ENCODE measurements around the gene SCUBE1.
"Not testable (repeated sequence)": the region's sequence is repeated elsewhere in the genome, so short reads cannot be mapped to it uniquely, and the experiment has no call there.

SCUBE1 gene

DNA sequence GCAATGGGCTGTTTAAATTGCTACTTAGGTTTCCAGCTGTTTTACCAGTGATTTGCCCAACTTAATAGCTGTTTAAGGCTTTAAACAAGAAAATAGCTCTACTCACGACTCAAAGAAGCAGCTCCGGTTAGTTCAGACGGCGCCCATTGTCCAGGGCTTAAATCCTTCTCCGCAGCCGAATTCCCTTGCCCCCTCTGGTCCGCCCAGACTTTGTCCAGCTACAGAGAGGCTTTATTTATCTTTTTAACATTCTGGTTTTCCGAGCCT, 20.9 kb upstream of the SCUBE1 start:
- no peak for DNase-seq
- intact Hi-C loops (cut with DNase I): no loop called here

DNA sequence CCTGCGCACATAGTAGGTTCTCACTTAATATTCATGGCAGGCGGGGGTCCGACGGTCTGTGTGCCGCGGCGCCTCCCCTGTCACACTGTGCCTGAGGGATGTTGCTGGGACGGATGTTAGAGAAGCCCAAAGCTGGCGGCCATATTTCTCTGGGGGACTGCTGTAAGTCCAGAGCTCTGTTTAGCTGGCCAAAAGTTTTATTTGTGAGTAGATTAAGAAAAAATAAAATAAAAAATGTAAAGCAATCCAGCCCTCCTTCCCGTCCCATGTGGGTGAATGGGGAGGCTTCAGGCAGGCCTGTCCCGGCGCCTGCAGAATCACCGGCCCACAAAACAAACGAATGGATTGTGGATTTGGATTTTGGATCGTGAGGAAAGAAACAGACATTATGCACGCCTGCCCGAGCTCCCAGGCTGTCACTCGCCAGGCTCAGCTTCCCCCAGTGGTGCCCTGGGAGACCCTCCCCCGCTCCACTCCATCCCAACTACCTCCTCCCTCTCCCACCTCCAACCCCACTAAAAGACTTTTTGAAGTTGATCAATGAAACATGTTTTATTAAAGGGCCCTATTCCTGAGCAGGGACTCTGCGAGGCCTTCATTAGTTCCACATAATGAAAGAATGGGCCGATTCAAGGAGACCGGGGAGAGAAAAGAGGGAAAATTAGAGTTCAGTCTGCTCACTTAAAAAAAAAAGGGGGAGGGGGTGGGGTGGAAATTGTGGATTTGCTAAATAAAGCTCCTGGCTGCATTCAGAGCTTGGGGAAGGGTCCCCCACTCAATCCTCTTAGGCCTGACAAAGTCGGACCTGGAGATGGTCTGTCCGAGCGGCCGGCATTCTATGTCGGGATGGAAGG, 20.4 kb upstream of the SCUBE1 start:
- intact Hi-C loops (cut with DNase I): no loop called here
- no peak for DNase-seq

- no peak for DNase-seq
- intact Hi-C loops (cut with DNase I): no loop called here
Measured at GRCh38 chr22:43360576-43360975, 17.4 kb upstream of the SCUBE1 start.

- no peak for DNase-seq
- intact Hi-C loops (cut with DNase I): no loop called here
Measured at GRCh38 chr22:43356881-43357280, 13.7 kb upstream of the SCUBE1 start.

DNA sequence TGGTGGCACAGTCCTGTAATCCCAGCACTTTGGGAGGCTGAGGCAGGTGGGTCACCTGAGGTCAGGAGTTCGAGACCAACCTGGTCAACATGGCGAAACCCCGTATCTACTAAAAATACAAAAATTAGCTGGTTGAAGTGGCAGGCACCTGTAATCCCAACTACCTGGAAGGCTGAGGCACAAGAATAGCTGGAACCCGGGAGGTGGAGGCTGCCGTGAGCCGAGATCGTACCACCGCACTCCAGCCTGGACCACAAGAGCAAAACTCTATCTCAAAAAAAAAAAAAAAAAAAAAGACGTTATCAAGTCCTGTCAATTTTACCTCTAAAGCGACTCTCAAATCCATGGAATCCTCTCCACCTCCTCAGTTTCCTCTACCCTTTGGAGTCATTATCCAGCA, 12.5 kb upstream of the SCUBE1 start:
- DNase-seq; intact Hi-C loops (cut with DNase I): not testable (repeated sequence)

GRCh38 chr22:43351966-43352345, 8.8 kb upstream of the SCUBE1 start:
- intact Hi-C loops (cut with DNase I): no loop called here
- no peak for DNase-seq

DNA sequence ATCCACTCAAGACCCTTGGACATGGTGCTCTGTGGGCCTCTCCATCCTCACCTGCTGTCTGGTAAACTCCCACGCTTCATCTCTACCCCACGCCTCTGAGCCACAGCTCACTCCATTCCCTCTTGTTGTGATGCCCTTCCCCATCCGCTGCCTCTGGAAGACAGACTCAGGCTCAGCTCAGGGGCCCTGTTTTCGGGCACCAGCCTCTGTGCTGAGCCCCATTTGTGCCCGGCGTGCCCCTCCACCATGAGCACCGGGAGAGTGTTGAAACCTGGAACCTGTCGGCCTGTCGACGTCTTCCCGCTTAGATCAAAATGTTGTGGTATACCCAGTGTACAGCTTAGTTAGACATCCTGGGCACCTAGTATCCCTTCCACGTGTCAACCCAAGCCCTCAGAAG, 6.5 kb upstream of the SCUBE1 start:
- intact Hi-C loops (cut with DNase I): no loop called here
- DNase-seq: no peak

GRCh38 chr22:43346521-43346929, 3.4 kb upstream of the SCUBE1 start:
- intact Hi-C loops (cut with DNase I): loop anchor here (2.0 kb wide), 1 partner anchor 72 kb away; no protein-coding TSS in a partner anchor
- peak; percentile 9 to 79 (median 54) for DNase-seq

DNA sequence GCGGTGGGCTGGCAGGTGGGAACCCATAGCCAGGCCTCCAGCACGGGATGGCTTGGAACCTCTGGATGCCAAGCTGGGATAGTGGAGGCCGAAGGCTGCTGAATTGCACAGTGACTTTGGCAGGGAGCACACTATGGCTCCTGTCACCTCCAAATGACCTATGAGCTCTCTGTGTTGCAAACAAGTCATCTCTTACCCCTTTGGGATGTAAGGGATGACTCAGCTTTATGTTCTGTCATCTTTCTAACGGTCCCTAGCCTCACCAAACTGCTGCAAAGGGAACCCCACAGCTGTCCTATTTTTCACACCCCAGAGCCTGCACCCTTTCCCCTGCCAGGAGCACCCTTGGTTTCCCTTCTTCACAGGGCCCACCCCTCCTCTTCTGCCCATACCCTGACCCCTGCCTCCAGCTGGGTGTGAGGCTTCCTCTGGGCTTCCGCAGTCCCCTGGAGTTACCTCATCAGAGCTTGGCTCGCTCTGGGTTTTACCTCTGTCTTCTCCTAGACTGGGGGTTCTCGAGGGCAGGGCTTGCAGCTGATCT, 2.7 kb upstream of the SCUBE1 start:
- intact Hi-C loops (cut with DNase I): loop anchor here (2.0 kb wide), 1 partner anchor 71 kb away; no protein-coding TSS in a partner anchor
- DNase-seq: no peak

- DNase-seq: no peak
- intact Hi-C loops (cut with DNase I): no loop called here
Measured at GRCh38 chr22:43345356-43345755, 2.2 kb upstream of the SCUBE1 start.

GRCh38 chr22:43344520-43344787, 1.3 kb upstream of the SCUBE1 start:
- intact Hi-C loops (cut with DNase I): no loop called here
- no peak for DNase-seq

- DNase-seq: no peak
- intact Hi-C loops (cut with DNase I): no loop called here
Measured at GRCh38 chr22:43343670-43344519, 723 bp upstream of the SCUBE1 start.

GRCh38 chr22:43342347-43343261, 568 bp downstream of the SCUBE1 start:
- intact Hi-C loops (cut with DNase I): no loop called here
- no peak for DNase-seq

- intact Hi-C loops (cut with DNase I): no loop called here
- DNase-seq: no peak
Measured at GRCh38 chr22:43341565-43341964, 1.6 kb downstream of the SCUBE1 start.

- intact Hi-C loops (cut with DNase I): no loop called here
- no peak for DNase-seq
Measured at GRCh38 chr22:43338766-43339345, 4.3 kb downstream of the SCUBE1 start.

GRCh38 chr22:43337946-43338345, 5.2 kb downstream of the SCUBE1 start:
- intact Hi-C loops (cut with DNase I): no loop called here

DNA sequence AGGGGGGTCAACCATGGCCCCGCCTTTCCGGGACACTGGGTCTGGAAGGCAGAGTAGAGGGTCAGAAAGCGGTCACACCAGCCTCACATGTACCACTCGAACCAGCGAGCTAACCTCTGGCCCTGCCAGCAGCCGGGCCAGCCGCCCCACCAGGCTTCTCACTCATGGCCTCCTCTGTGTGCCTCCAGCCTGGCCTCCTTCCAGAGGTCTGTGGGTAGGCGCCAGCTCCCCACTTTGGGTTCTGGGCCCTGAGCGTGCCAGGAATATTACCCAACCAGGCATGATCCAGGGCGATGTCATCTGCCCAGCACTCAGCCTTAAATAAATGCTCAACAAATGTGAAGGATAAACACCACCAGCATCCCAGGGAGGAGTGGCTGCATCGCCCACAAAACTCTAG, 5.8 kb downstream of the SCUBE1 start:
- intact Hi-C loops (cut with DNase I): no loop called here
- peak in 2 of 42 donors; percentile 11 to 43 for DNase-seq

More at GRCh38 chr22:43337946-43338345, 5.2 kb downstream of the SCUBE1 start:
- no peak for DNase-seq

DNA sequence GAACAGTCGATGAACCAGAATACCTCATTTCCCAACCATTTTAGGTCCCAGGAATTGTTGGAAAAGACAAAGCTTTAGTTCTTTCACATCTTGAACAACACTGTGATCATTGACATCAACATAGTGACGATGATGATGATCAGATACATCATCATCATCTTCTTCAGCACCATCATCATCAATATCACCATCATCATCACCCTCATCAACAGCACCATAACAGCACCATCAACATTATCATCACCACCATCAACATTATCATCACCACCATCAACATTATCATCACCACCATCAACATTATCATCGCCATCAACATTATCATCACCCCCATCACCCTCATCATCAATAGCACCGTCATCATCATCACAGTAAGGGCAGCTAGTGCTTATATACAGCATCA, 8.8 kb downstream of the SCUBE1 start:
- intact Hi-C loops (cut with DNase I): no loop called here
- no peak for DNase-seq

DNA sequence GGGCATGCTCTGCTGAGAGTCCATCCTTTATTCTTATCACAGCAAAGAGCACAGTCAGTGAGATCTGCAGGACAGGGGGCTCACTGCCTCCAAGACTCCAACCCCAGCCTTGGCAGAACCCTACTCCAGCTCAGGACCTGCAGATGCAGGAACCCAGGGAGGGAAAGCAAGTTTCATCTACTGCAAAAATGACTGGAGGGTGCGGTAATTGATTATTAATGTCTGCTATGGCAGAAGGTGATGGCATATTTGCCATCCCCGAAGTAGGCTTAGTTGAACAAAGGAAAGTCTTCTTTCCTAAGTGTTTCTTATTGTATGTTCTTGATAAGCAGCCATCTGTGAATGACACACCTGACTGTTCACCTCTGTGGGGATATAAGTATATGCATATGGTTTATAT, 9.2 kb downstream of the SCUBE1 start:
- DNase-seq: no peak
- intact Hi-C loops (cut with DNase I): no loop called here

All from head of caudate nucleus (tissue), 42 donors.